Skeletal muscle satellite cell (primary cell): ENCODE data around the gene COL26A1. TPM values are rescaled to one million over a fixed set of nuclear protein-coding genes. Genes with fewer than 3 reads are reported as not detected.

Source experiments
- H3K27me3 ChIP-seq: 2 replicates; pipeline ENCODE4 v1.7.0; 2013; ENCODE audit warnings: low read length; ENCODE audit not compliant: control insufficient read depth, insufficient read depth
- H3K36me3 ChIP-seq: 2 replicates; pipeline ENCODE4 v1.7.0; 2013; ENCODE audit warnings: mild to moderate bottlenecking, control low read depth, low read length; ENCODE audit not compliant: insufficient read depth
- H3K4me1 ChIP-seq: 2 replicates; pipeline ENCODE4 v1.7.0; 2013; ENCODE audit warnings: low read length; ENCODE audit not compliant: control insufficient read depth, insufficient read depth
- H3K4me2 ChIP-seq: 2 replicates; pipeline ENCODE4 v1.7.0; 2013; ENCODE audit warnings: mild to moderate bottlenecking, low read length
- H3K4me3 ChIP-seq: 2 replicates; pipeline ENCODE4 v1.7.0; 2013; ENCODE audit warnings: low read length
- H3K9ac ChIP-seq: 2 replicates; pipeline ENCODE4 v1.7.0; 2013; ENCODE audit warnings: mild to moderate bottlenecking, low read depth, low read length, moderate library complexity
- H3K9me3 ChIP-seq: replicated peaks from 2 replicates; pipeline ENCODE4 v1.7.0; 2013; ENCODE audit warnings: mild to moderate bottlenecking, control low read depth, low read length
- total RNA-seq: library from RNA; depleted of rRNA; stranded (reverse); fragments of >200 nt; gene quantifications from 2 replicates; pipeline ENCODE4 v1.2.3, GENCODE V29; 2012; rRNA removed

The COL26A1 gene
- total RNA-seq, result not detected in 2 replicates

- H3K27me3 ChIP-seq, result peaks cover 22% of the 10 kb centered on the region
- H3K4me1 ChIP-seq, result peaks cover 4% of the 10 kb centered on the region
- H3K9me3 ChIP-seq, result no peaks in the 10 kb centered on the region
- H3K36me3 ChIP-seq, result no peaks in the 10 kb centered on the region
- peak within 1 kb of the TSS; percentile 78 for H3K4me2 ChIP-seq
- no peak within 1 kb of the TSS for H3K9ac ChIP-seq
- peak within 1 kb of the TSS; percentile 58 for H3K4me3 ChIP-seq
Measured at GRCh38 chr7:101362334-101363195, at the start of gene COL26A1. COL26A1 (plus strand) TSS chr7:101362875; CDS start chr7:101363033, 158 bp downstream.

GRCh38 chr7:101315336-101315735 lies 47.3 kb upstream of the COL26A1 start:
- Histone ChIP-seq H3K27me3 (no peaks in the 10 kb centered on the region), H3K4me3 (no peak overlapping the region), H3K4me1 (no peaks in the 10 kb centered on the region)

GRCh38 chr7:101319401-101319800 lies 43.3 kb upstream of the COL26A1 start:
- H3K27me3 ChIP-seq, result no peaks in the 10 kb centered on the region
- H3K36me3 ChIP-seq, result peaks cover 16% of the 10 kb centered on the region
- no peak overlapping the region for H3K9ac ChIP-seq
- H3K4me2 ChIP-seq, result no peak overlapping the region
- H3K4me3 ChIP-seq, result no peak overlapping the region
- H3K4me1 ChIP-seq, result peaks cover 9% of the 10 kb centered on the region
- H3K9me3 ChIP-seq, result no peaks in the 10 kb centered on the region

More at GRCh38 chr7:101315336-101315735, 47.3 kb upstream of the COL26A1 start:
- Histone ChIP-seq H3K9me3 (no peaks in the 10 kb centered on the region), H3K9ac (no peak overlapping the region), H3K36me3 (peaks cover 16% of the 10 kb centered on the region), H3K4me2 (no peak overlapping the region)

- H3K9me3 ChIP-seq, result no peaks in the 10 kb centered on the region
- peak within 1 kb of the TSS; percentile 89 for H3K9ac ChIP-seq
- peaks cover 3% of the 10 kb centered on the region for H3K36me3 ChIP-seq
- H3K4me1 ChIP-seq, result peaks cover 9% of the 10 kb centered on the region
- peak within 1 kb of the TSS; percentile 82 for H3K4me2 ChIP-seq
- peak within 1 kb of the TSS; percentile 96 for H3K4me3 ChIP-seq
- H3K27me3 ChIP-seq, result peaks cover 2% of the 10 kb centered on the region
Measured at GRCh38 chr7:101321491-101322401, 40.9 kb upstream of the COL26A1 start, which contains the start of gene IFT22. IFT22 (minus strand) TSS chr7:101321812; CDS start chr7:101321709, 103 bp downstream.

GRCh38 chr7:101328159-101328558 lies 34.5 kb upstream of the COL26A1 start:
- H3K4me2 ChIP-seq, result no peak overlapping the region
- H3K36me3 ChIP-seq, result no peaks in the 10 kb centered on the region
- H3K27me3 ChIP-seq, result peaks cover 8% of the 10 kb centered on the region
- no peaks in the 10 kb centered on the region for H3K9me3 ChIP-seq
- no peaks in the 10 kb centered on the region for H3K4me1 ChIP-seq
- no peak overlapping the region for H3K4me3 ChIP-seq
- no peak overlapping the region for H3K9ac ChIP-seq

- Histone ChIP-seq H3K9me3 (no peaks in the 10 kb centered on the region), H3K4me1 (no peaks in the 10 kb centered on the region), H3K36me3 (no peaks in the 10 kb centered on the region), H3K4me3 (no peak overlapping the region), H3K9ac (no peak overlapping the region), H3K4me2 (no peak overlapping the region), H3K27me3 (peaks cover 12% of the 10 kb centered on the region)
Measured at GRCh38 chr7:101330011-101330484, 32.6 kb upstream of the COL26A1 start.

- H3K36me3 ChIP-seq, result no peaks in the 10 kb centered on the region
- H3K4me2 ChIP-seq, result no peak overlapping the region
- H3K9me3 ChIP-seq, result no peaks in the 10 kb centered on the region
- no peak overlapping the region for H3K9ac ChIP-seq
- no peaks in the 10 kb centered on the region for H3K4me1 ChIP-seq
- H3K4me3 ChIP-seq, result no peak overlapping the region
- peaks cover 15% of the 10 kb centered on the region for H3K27me3 ChIP-seq
Measured at GRCh38 chr7:101332026-101332425, 30.6 kb upstream of the COL26A1 start.

GRCh38 chr7:101333912-101334311 lies 28.8 kb upstream of the COL26A1 start:
- Histone ChIP-seq H3K9ac (no peak overlapping the region), H3K9me3 (no peaks in the 10 kb centered on the region), H3K27me3 (peaks cover 15% of the 10 kb centered on the region), H3K4me1 (no peaks in the 10 kb centered on the region), H3K36me3 (no peaks in the 10 kb centered on the region), H3K4me2 (no peak overlapping the region), H3K4me3 (no peak overlapping the region)

- H3K4me3 ChIP-seq, result no peak overlapping the region
- H3K36me3 ChIP-seq, result no peaks in the 10 kb centered on the region
- H3K4me2 ChIP-seq, result no peak overlapping the region
- no peaks in the 10 kb centered on the region for H3K4me1 ChIP-seq
- peaks cover 9% of the 10 kb centered on the region for H3K27me3 ChIP-seq
- H3K9me3 ChIP-seq, result no peaks in the 10 kb centered on the region
- H3K9ac ChIP-seq, result no peak overlapping the region
Measured at GRCh38 chr7:101340379-101340778, 22.3 kb upstream of the COL26A1 start.

GRCh38 chr7:101342892-101343291 lies 19.8 kb upstream of the COL26A1 start:
- H3K27me3 ChIP-seq, result peaks cover 10% of the 10 kb centered on the region
- no peak overlapping the region for H3K4me3 ChIP-seq
- H3K4me2 ChIP-seq, result no peak overlapping the region
- H3K9me3 ChIP-seq, result no peaks in the 10 kb centered on the region
- H3K36me3 ChIP-seq, result no peaks in the 10 kb centered on the region
- no peaks in the 10 kb centered on the region for H3K4me1 ChIP-seq
- no peak overlapping the region for H3K9ac ChIP-seq

GRCh38 chr7:101347477-101347876 lies 15.2 kb upstream of the COL26A1 start:
- Histone ChIP-seq H3K9ac (no peak overlapping the region), H3K9me3 (no peaks in the 10 kb centered on the region), H3K4me1 (no peaks in the 10 kb centered on the region), H3K4me3 (no peak overlapping the region), H3K4me2 (no peak overlapping the region), H3K36me3 (no peaks in the 10 kb centered on the region), H3K27me3 (peaks cover 14% of the 10 kb centered on the region)
